Measurements from ENCODE around the gene ADARB2.

ADARB2 gene

GRCh38 chr10:1495915-1496517 lies 241.3 kb downstream of the ADARB2 start:
- in situ Hi-C loops (cut with MboI; ENCODE audit: low sequenced_read_pairs, unreplicated experiment) = no loop called here
- no peak for DNase-seq (ENCODE audit: low spot score)
- TF ChIP-seq CTCF (IDR thresholded peaks at IDR 0.05; ENCODE audit: borderline replicate concordance, control extremely low read depth, extremely low read depth, insufficient read depth, missing control alignments) = no peak

- in situ Hi-C loops (cut with MboI; ENCODE audit: low sequenced_read_pairs, unreplicated experiment) = no loop called here
- no peak for DNase-seq (ENCODE audit: low spot score)
- no peak for TF ChIP-seq CTCF (IDR thresholded peaks at IDR 0.05; ENCODE audit: borderline replicate concordance, control extremely low read depth, extremely low read depth, insufficient read depth, missing control alignments)
Observed at GRCh38 chr10:1492641-1493040, 244.7 kb downstream of the ADARB2 start.

- no peak for DNase-seq (ENCODE audit: low spot score)
- no peak for TF ChIP-seq CTCF (IDR thresholded peaks at IDR 0.05; ENCODE audit: borderline replicate concordance, control extremely low read depth, extremely low read depth, insufficient read depth, missing control alignments)
- in situ Hi-C loops (cut with MboI; ENCODE audit: low sequenced_read_pairs, unreplicated experiment) = no loop called here
Observed at GRCh38 chr10:1491901-1492300, 245.4 kb downstream of the ADARB2 start.

- no peak for TF ChIP-seq CTCF (IDR thresholded peaks at IDR 0.05; ENCODE audit: borderline replicate concordance, control extremely low read depth, extremely low read depth, insufficient read depth, missing control alignments)
- in situ Hi-C loops (cut with MboI; ENCODE audit: low sequenced_read_pairs, unreplicated experiment) = no loop called here
- DNase-seq (ENCODE audit: low spot score) = no peak
Observed at GRCh38 chr10:1489801-1490200, 247.5 kb downstream of the ADARB2 start.

- in situ Hi-C loops (cut with MboI; ENCODE audit: low sequenced_read_pairs, unreplicated experiment) = no loop called here
- no peak for TF ChIP-seq CTCF (IDR thresholded peaks at IDR 0.05; ENCODE audit: borderline replicate concordance, control extremely low read depth, extremely low read depth, insufficient read depth, missing control alignments)
- peak; percentile 56 for DNase-seq (ENCODE audit: low spot score)
Observed at GRCh38 chr10:1488970-1489548, 248.3 kb downstream of the ADARB2 start.

GRCh38 chr10:1486841-1487687 lies 250.3 kb downstream of the ADARB2 start:
- TF ChIP-seq CTCF (IDR thresholded peaks at IDR 0.05; ENCODE audit: borderline replicate concordance, control extremely low read depth, extremely low read depth, insufficient read depth, missing control alignments) = no peak
- in situ Hi-C loops (cut with MboI; ENCODE audit: low sequenced_read_pairs, unreplicated experiment) = no loop called here
- DNase-seq (ENCODE audit: low spot score) = peak; percentile 10

Data from GM13976 (cell line).